H9 (cell line): ENCODE results near the gene BRD3OS. TPM values are rescaled to one million over a fixed set of nuclear protein-coding genes. Genes with fewer than 3 reads are reported as not detected.

Source experiments
- DNase-seq: peaks from one replicate; pipeline ENCODE4 v3.0.0-alpha.2; 2017
- H2AFZ ChIP-seq: one replicate; pipeline ENCODE4 v1.6.1; 2013; ENCODE audit warnings: mild to moderate bottlenecking, low read length, control low read depth, moderate library complexity
- H2AK5ac ChIP-seq: 2 replicates; pipeline ENCODE4 v1.6.1; 2013; ENCODE audit warnings: low read length, control low read depth, mixed read lengths; ENCODE audit not compliant: insufficient read length
- H2BK120ac ChIP-seq: one replicate; pipeline ENCODE4 v1.6.1; 2013; ENCODE audit warnings: low read depth, mild to moderate bottlenecking, low read length, control low read depth, inconsistent platforms; ENCODE audit not compliant: poor library complexity, severe bottlenecking
- H2BK12ac ChIP-seq: 2 replicates; pipeline ENCODE4 v1.6.1; 2013; ENCODE audit warnings: low read length, control low read depth, mixed read lengths, low read depth; ENCODE audit not compliant: insufficient read length
- H2BK15ac ChIP-seq: 2 replicates; pipeline ENCODE4 v1.6.1; 2013; ENCODE audit warnings: low read depth, low read length, control low read depth
- H2BK20ac ChIP-seq: one replicate; pipeline ENCODE4 v1.6.1; 2013; ENCODE audit warnings: low read depth, mild to moderate bottlenecking, low read length, control low read depth, inconsistent platforms; ENCODE audit not compliant: poor library complexity, severe bottlenecking
- H2BK5ac ChIP-seq: 2 replicates; pipeline ENCODE4 v1.6.1; 2013; ENCODE audit warnings: low read length, control low read depth, mixed read lengths; ENCODE audit not compliant: insufficient read length
- H3K14ac ChIP-seq: 2 replicates; pipeline ENCODE4 v1.6.1; 2013; ENCODE audit warnings: low read length, control low read depth; ENCODE audit not compliant: insufficient read depth
- H3K18ac ChIP-seq: 2 replicates; pipeline ENCODE4 v1.6.1; 2013; ENCODE audit warnings: low read depth, mild to moderate bottlenecking, mixed read lengths, low read length, control low read depth; ENCODE audit not compliant: insufficient read length
- H3K23ac ChIP-seq: 2 replicates; pipeline ENCODE4 v1.6.1; 2013; ENCODE audit warnings: low read length, control low read depth, mixed read lengths, low read depth; ENCODE audit not compliant: insufficient read length
- H3K23me2 ChIP-seq: 2 replicates; pipeline ENCODE4 v1.6.1; 2013; ENCODE audit warnings: low read depth, mild to moderate bottlenecking, mixed read lengths, low read length, control low read depth; ENCODE audit not compliant: insufficient read length, poor library complexity, severe bottlenecking
- H3K27ac ChIP-seq: 2 replicates; pipeline ENCODE4 v1.5.1; 2013; ENCODE audit warnings: low read length, control low read depth, mixed read lengths, low read depth; ENCODE audit not compliant: insufficient read length
- H3K27me3 ChIP-seq: 2 replicates; pipeline ENCODE4 v1.6.1; 2013; ENCODE audit warnings: low read length, control low read depth, inconsistent platforms; ENCODE audit not compliant: insufficient read depth
- H3K4ac ChIP-seq: 2 replicates; pipeline ENCODE4 v1.6.1; 2013; ENCODE audit warnings: low read depth, mild to moderate bottlenecking, control low read depth, inconsistent platforms, low read length, moderate library complexity
- H3K4me1 ChIP-seq: 2 replicates; pipeline ENCODE4 v1.6.1; 2013; ENCODE audit warnings: low read length, control low read depth, inconsistent platforms; ENCODE audit not compliant: insufficient read depth
- H3K4me2 ChIP-seq: 2 replicates; pipeline ENCODE4 v1.6.1; 2013; ENCODE audit warnings: low read length, control low read depth, mixed read lengths; ENCODE audit not compliant: insufficient read length, insufficient read depth
- H3K56ac ChIP-seq: 2 replicates; pipeline ENCODE4 v1.6.1; 2013; ENCODE audit warnings: low read depth, mild to moderate bottlenecking, mixed read lengths, low read length, control low read depth; ENCODE audit not compliant: insufficient read length
- H3K79me1 ChIP-seq: 2 replicates; pipeline ENCODE4 v1.6.1; 2013; ENCODE audit warnings: low read depth, mild to moderate bottlenecking, moderate library complexity, low read length, control low read depth, inconsistent platforms; ENCODE audit not compliant: insufficient read depth, poor library complexity, severe bottlenecking
- H3K79me2 ChIP-seq: 2 replicates; pipeline ENCODE4 v1.6.1; 2013; ENCODE audit warnings: low read length, control low read depth, inconsistent platforms; ENCODE audit not compliant: insufficient read depth
- H3K9ac ChIP-seq: 2 replicates; pipeline ENCODE4 v1.6.1; 2013; ENCODE audit warnings: low read length, control low read depth, mixed read lengths; ENCODE audit not compliant: insufficient read length; ENCODE audit errors: extremely low read depth
- H3K9me3 ChIP-seq: one replicate; pipeline ENCODE4 v1.6.1; 2013; ENCODE audit warnings: low read depth, low read length, inconsistent platforms; ENCODE audit not compliant: control insufficient read depth
- H3T11ph ChIP-seq: one replicate; pipeline ENCODE4 v1.6.1; 2013; ENCODE audit warnings: mild to moderate bottlenecking, low read length, control low read depth, inconsistent platforms
- H4K20me1 ChIP-seq: one replicate; pipeline ENCODE4 v1.6.1; 2013; ENCODE audit not compliant: control insufficient read depth, insufficient read length, insufficient read depth
- H4K5ac ChIP-seq: 2 replicates; pipeline ENCODE4 v1.6.1; 2013; ENCODE audit warnings: low read depth, mild to moderate bottlenecking, mixed read lengths, low read length, control low read depth; ENCODE audit not compliant: insufficient read length
- H4K8ac ChIP-seq: replicated peaks from 2 replicates; pipeline ENCODE4 v1.6.1; 2013; ENCODE audit warnings: low read length, control low read depth, mixed read lengths, low read depth; ENCODE audit not compliant: insufficient read length
- H4K91ac ChIP-seq: 2 replicates; pipeline ENCODE4 v1.6.1; 2013; ENCODE audit warnings: low read depth, mild to moderate bottlenecking, moderate library complexity, mixed read lengths, low read length, control low read depth; ENCODE audit not compliant: insufficient read length
- H3K27ac Mint-ChIP-seq, 3 experiments: 2 replicates in 2 of 3; 3 replicates in 1 of 3; pipeline ENCODE4 v1.8.0; 2020 to 2021; ENCODE audit warnings: mixed read lengths in 3 of 3, mild to moderate bottlenecking in 1 of 3, moderate library complexity in 1 of 3
- H3K27me3 Mint-ChIP-seq: 2 replicates; pipeline ENCODE4 v1.8.0; 2021; ENCODE audit warnings: low read depth, mild to moderate bottlenecking, moderate library complexity, mixed read lengths
- H3K36me3 Mint-ChIP-seq, 3 experiments: 2 replicates in 2 of 3; 3 replicates in 1 of 3; pipeline ENCODE4 v1.8.0; 2020 to 2021; ENCODE audit warnings: low read depth in 3 of 3, mixed read lengths in 3 of 3; ENCODE audit not compliant: insufficient read depth in 1 of 3
- H3K4me1 Mint-ChIP-seq, 2 experiments: 2 replicates each; pipeline ENCODE4 v1.8.0; 2020; ENCODE audit warnings: mixed read lengths in 2 of 2
- H3K4me3 Mint-ChIP-seq, 2 experiments: 2 replicates in 1 of 2; 3 replicates in 1 of 2; pipeline ENCODE4 v1.8.0; 2020 to 2021; ENCODE audit warnings: mild to moderate bottlenecking in 2 of 2, mixed read lengths in 2 of 2, moderate library complexity in 1 of 2
- H3K9me3 Mint-ChIP-seq, 2 experiments: 2 replicates in 1 of 2; 3 replicates in 1 of 2; pipeline ENCODE4 v1.8.0; 2020; ENCODE audit warnings: mild to moderate bottlenecking in 2 of 2, mixed read lengths in 2 of 2, moderate library complexity in 1 of 2
- CTCF ChIP-seq: fragments of 200-600 bp; sonication (generic); conservative IDR thresholded peaks from 3 replicates; pipeline ENCODE4 v1.8.0; 2021; ENCODE audit warnings: antibody characterized with exemption, mild to moderate bottlenecking
- WGBS: extraction: QIAGEN DNeasy Blood & Tissue Kit; methylation state at CpG from one replicate; pipeline ENCODE4 v1.1.7; 2013; ENCODE audit warnings: missing lambda C conversion rate, low lambda C conversion rate, mixed read lengths; ENCODE audit not compliant: insufficient read length; ENCODE audit errors: extremely low coverage; 5-methylcytosine and 5-hydroxymethylcytosine counted together
- total RNA-seq: library from RNA; stranded (reverse); gene quantifications from 2 replicates; pipeline ENCODE4 v1.2.1, GENCODE V29; 2021

The BRD3OS gene
- total RNA-seq, 1 experiment from 2014 or later, result 16.4 TPM

GRCh38 chr9:133997584-133997983, 27.7 kb upstream of the BRD3OS start:
- no peak overlapping the region for H3K56ac ChIP-seq
- no peak overlapping the region for H4K8ac ChIP-seq
- Mint-ChIP-seq H3K27me3 (peaks cover 13% of the 10 kb centered on the region), H3K27ac (no peak overlapping the region), H3K4me3 (no peak overlapping the region), H3K9me3 (no peaks in the 10 kb centered on the region; a peak in 1 of 5 replicates), H3K4me1 (peaks cover 8 to 15% of the 10 kb centered on the region in 2 experiments), H3K36me3 (no peaks in the 10 kb centered on the region)
- H2AFZ ChIP-seq, result no peak overlapping the region
- H3K27ac ChIP-seq, result no peak overlapping the region
- no peaks in the 10 kb centered on the region for H3K9me3 ChIP-seq
- H4K5ac ChIP-seq, result no peak overlapping the region
- H4K91ac ChIP-seq, result no peak overlapping the region
- H3K4ac ChIP-seq, result no peak overlapping the region
- no peak overlapping the region for H3T11ph ChIP-seq
- WGBS, result 100% methylated on average over 1 of the region's 2 CpGs
- TF ChIP-seq CTCF, result no peak
- H2BK120ac ChIP-seq, result no peak overlapping the region
- H3K14ac ChIP-seq, result no peak overlapping the region
- no peaks in the 10 kb centered on the region for H3K4me1 ChIP-seq
- no peak overlapping the region for H2BK5ac ChIP-seq
- H3K23me2 ChIP-seq, result peaks cover 8% of the 10 kb centered on the region
- H3K27me3 ChIP-seq, result no peaks in the 10 kb centered on the region
- H3K79me1 ChIP-seq, result no peaks in the 10 kb centered on the region
- H3K9ac ChIP-seq, result no peak overlapping the region
- no peak overlapping the region for H2BK20ac ChIP-seq
- no peak overlapping the region for H2BK12ac ChIP-seq
- no peak for DNase-seq
- no peak overlapping the region for H2AK5ac ChIP-seq
- no peak overlapping the region for H2BK15ac ChIP-seq
- no peak overlapping the region for H3K4me2 ChIP-seq
- H3K18ac ChIP-seq, result no peak overlapping the region
- H3K79me2 ChIP-seq, result no peaks in the 10 kb centered on the region
- H3K23ac ChIP-seq, result no peak overlapping the region
- no peaks in the 10 kb centered on the region for H4K20me1 ChIP-seq
